ENCODE measurements around the gene OARD1.

DNA sequence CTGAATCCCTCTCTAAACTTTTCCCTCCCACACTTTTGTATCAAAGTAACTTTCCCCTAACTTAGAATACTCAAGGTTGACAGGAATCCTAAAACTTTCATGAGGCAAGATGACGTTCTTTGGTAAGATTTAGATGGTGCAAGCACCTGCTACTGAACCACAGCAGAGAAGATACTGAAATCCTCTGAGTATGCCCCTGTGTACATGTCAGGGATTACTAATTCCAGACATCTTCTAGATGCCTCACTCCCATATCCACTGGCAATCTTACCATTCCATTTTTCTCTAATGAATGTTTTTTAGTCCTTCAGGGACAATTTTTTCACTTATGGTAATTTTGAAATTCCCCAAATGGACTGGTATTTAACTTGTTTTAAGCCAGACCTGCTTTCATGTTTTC lies 10.1 kb downstream of the OARD1 start:
- no peak for TF ChIP-seq CTCF (IDR thresholded peaks at IDR 0.05)
- no peak for TF ChIP-seq POLR2A (IDR thresholded peaks at IDR 0.05)
- TF ChIP-seq POLR2AphosphoS5 (IDR thresholded peaks at IDR 0.05): no peak
